Transverse colon (tissue), 4 donors: ENCODE results near the gene TBC1D17. TPM values are rescaled to one million over a fixed set of nuclear protein-coding genes. Genes with fewer than 3 reads are reported as not detected.

Experiments
- DNase-seq: peaks from one replicate; pipeline ENCODE4 v3.0.0-alpha.2; 2019
- H3K27ac ChIP-seq, 4 donors: fragments of 200-600 bp; sonication (generic); 2 replicates each; pipeline ENCODE4 v1.5.1; 2016 to 2018; ENCODE audit warnings: inconsistent platforms in 4 of 4
- H3K27me3 ChIP-seq: fragments of 200-600 bp; sonication (generic); 2 replicates; pipeline ENCODE4 v1.5.1; 2017; ENCODE audit warnings: inconsistent platforms
- H3K36me3 ChIP-seq, 4 donors: fragments of 200-600 bp; sonication (generic); 2 replicates each; pipeline ENCODE4 v1.5.1; 2017 to 2019; ENCODE audit warnings: inconsistent platforms in 4 of 4
- H3K4me1 ChIP-seq, 4 donors: fragments of 200-600 bp; sonication (generic); 2 replicates each; pipeline ENCODE4 v1.5.1; 2017 to 2020; ENCODE audit warnings: inconsistent platforms in 4 of 4
- H3K4me3 ChIP-seq, 4 donors: fragments of 200-600 bp; sonication (generic); 1 replicate in 1 of 4; 2 replicates in 3 of 4; pipeline versions ENCODE4 v1.5.1 to v1.6.1; 2017 to 2019; ENCODE audit warnings: inconsistent platforms in 4 of 4
- H3K9me3 ChIP-seq, 2 donors: fragments of 200-600 bp; sonication (generic); 2 replicates each; pipeline ENCODE4 v1.5.1; 2017 to 2019; ENCODE audit warnings: inconsistent platforms in 2 of 2
- CTCF ChIP-seq, 5 experiments: fragments of 200-600 bp in 3 of 5; fragments of 450-650 bp in 2 of 5; sonication (generic) in 3 of 5; IDR thresholded peaks; 1 replicate in 2 of 5; 2 replicates in 3 of 5; pipeline ENCODE4 v1.5.1; 2016 to 2017; ENCODE audit warnings: antibody characterized with exemption in 5 of 5, inconsistent platforms in 3 of 5, mild to moderate bottlenecking in 2 of 5, moderate library complexity in 1 of 5
- EP300 ChIP-seq: sonication (generic); formaldehyde crosslinking; IDR thresholded peaks from one replicate; pipeline ENCODE4 v1.6.1; 2017; ENCODE audit warnings: antibody characterized with exemption, low read depth
- POLR2A ChIP-seq: fragments of 450-650 bp; IDR thresholded peaks from one replicate; pipeline ENCODE4 v1.6.1; 2016; ENCODE audit warnings: antibody characterized with exemption, mild to moderate bottlenecking, moderate library complexity
- POLR2AphosphoS5 ChIP-seq, 3 donors: sonication (generic); formaldehyde crosslinking; IDR thresholded peaks; one replicate each; pipeline ENCODE4 v1.6.1; 2016; ENCODE audit warnings: antibody characterized with exemption in 3 of 3
- WGBS, 2 donors: methylation state at CpG; one replicate each; pipeline ENCODE4 v1.1.5; 2018; ENCODE audit warnings: low coverage in 1 of 2; 5-methylcytosine and 5-hydroxymethylcytosine counted together
- in situ Hi-C, 4 donors: fragments of 200-750 bp; cut with MboI; loops; one replicate each; pipeline versions ENCODE4 v1.15.0 to v1.15.1; 2017; ENCODE audit warnings: low sequenced_read_pairs in 3 of 4, low pct_ligation_motif_present in 1 of 4, low pct_unique_long_range_greater_than_20kb in 1 of 4
- intact Hi-C: fragments of 100-400 bp; cut with DNase I; formaldehyde crosslinking; loops from one replicate; pipeline ENCODE4 v1.15.1; 2023; ENCODE audit warnings: low total_unique reads
- total RNA-seq, 4 donors: library from RNA; depleted of rRNA; stranded (reverse); fragments of >200 nt; gene quantifications; one replicate each; pipeline ENCODE4 v1.1.0, GENCODE V29; 2016

TBC1D17 gene
- total RNA-seq, 4 donors from 2014 or later, result 26.4 to 80.8 (median 47.9) TPM

- intact Hi-C loops, result loop anchor here (5.0 kb wide), 1 partner anchor 34 kb away; the partner anchor contains the start of gene MED25
- WGBS, 2 donors, result 3% methylated on average over 56 of the region's 78 CpGs; no CpG with 5 or more reads in 1 of the 2 donors
- TF ChIP-seq CTCF (IDR thresholded peaks at IDR 0.05), result no peak
- no peak for TF ChIP-seq EP300
- TF ChIP-seq POLR2A, result no peak
- TF ChIP-seq POLR2AphosphoS5 (IDR thresholded peaks at IDR 0.05), result no peak
- Histone ChIP-seq H3K4me1 (peaks cover 15 to 30% (median 22%) of the 10 kb centered on the region in 4 donors), H3K27me3 (no peaks in the 10 kb centered on the region), H3K9me3 (no peaks in the 10 kb centered on the region), H3K27ac (peak overlapping the region; percentile 97 to 100 (median 99)), H3K4me3 (peak overlapping the region; percentile 62 to 98 (median 87)), H3K36me3 (no peaks in the 10 kb centered on the region)
- in situ Hi-C loops, result loop anchor here in 1 of 4 donors (25.0 kb wide), 1 partner anchor 364 kb away; the partner anchor contains the start of genes RPL13A and RPS11
- DNase-seq, result no peak
These were observed 25.8 kb upstream of the TBC1D17 start for GRCh38 chr19:49851456-49852259.

GRCh38 chr19:49852631-49853126 lies 24.8 kb upstream of the TBC1D17 start:
- WGBS, 2 donors, result 67 to 74% methylated on average over 6 to 14 of the region's 14 CpGs
- intact Hi-C loops (loop anchor here (5.0 kb wide), 1 partner anchor 35 kb away; the partner anchor contains the start of gene MED25), in situ Hi-C loops (loop anchor here in 1 of 4 donors (25.0 kb wide), 1 partner anchor 365 kb away; the partner anchor contains the start of genes RPL13A and RPS11)
- peak overlapping the region in 1 of 4 donors; percentile 98 for H3K27ac ChIP-seq
- TF ChIP-seq CTCF (IDR thresholded peaks at IDR 0.05) (no peak), EP300 (no peak), POLR2A (no peak), POLR2AphosphoS5 (IDR thresholded peaks at IDR 0.05) (no peak)
- DNase-seq, result no peak
- H3K36me3 ChIP-seq, result peaks cover 0 to 6% (median 2%) of the 10 kb centered on the region in 4 donors
- H3K4me3 ChIP-seq, result peak overlapping the region in 1 of 4 donors; percentile 79
- no peaks in the 10 kb centered on the region for H3K27me3 ChIP-seq
- H3K4me1 ChIP-seq, result peaks cover 15 to 30% (median 22%) of the 10 kb centered on the region in 4 donors
- H3K9me3 ChIP-seq, result no peaks in the 10 kb centered on the region

GRCh38 chr19:49853852-49854377 lies 23.6 kb upstream of the TBC1D17 start:
- intact Hi-C loops (loop anchor here (5.0 kb wide), 1 partner anchor 37 kb away; the partner anchor contains the start of gene MED25), in situ Hi-C loops (loop anchor here in 1 of 4 donors (25.0 kb wide), 1 partner anchor 367 kb away; the partner anchor contains the start of genes RPL13A and RPS11)
- 81% methylated on average over 10 of the region's 10 CpGs; no CpG with 5 or more reads in 1 of the 2 donors for WGBS, 2 donors
- Histone ChIP-seq H3K4me1 (peaks cover 15 to 30% (median 22%) of the 10 kb centered on the region in 4 donors), H3K9me3 (no peaks in the 10 kb centered on the region), H3K27ac (no peak overlapping the region), H3K4me3 (no peak overlapping the region), H3K36me3 (peaks cover 0 to 6% (median 2%) of the 10 kb centered on the region in 4 donors), H3K27me3 (no peaks in the 10 kb centered on the region)
- TF ChIP-seq POLR2A, result no peak
- no peak for TF ChIP-seq CTCF (IDR thresholded peaks at IDR 0.05)
- TF ChIP-seq POLR2AphosphoS5 (IDR thresholded peaks at IDR 0.05), result no peak
- no peak for TF ChIP-seq EP300
- no peak for DNase-seq
